Heart left ventricle (tissue), 13 donors: ENCODE measurements around the gene PTGER3.

ENCODE experiments used
- CTCF ChIP-seq, 12 donors: fragments of 200-600 bp; sonication (generic) in 4 of 12; IDR thresholded peaks; one replicate each; pipeline versions ENCODE4 v1.5.0 to v1.8.0; 2018 to 2022; ENCODE audit warnings: antibody characterized with exemption in 12 of 12, mild to moderate bottlenecking in 5 of 12
- POLR2A ChIP-seq, 2 donors: fragments of 450-650 bp; IDR thresholded peaks; one replicate each; pipeline ENCODE4 v1.6.1; 2017; ENCODE audit warnings: antibody characterized with exemption in 2 of 2, mild to moderate bottlenecking in 2 of 2, moderate library complexity in 2 of 2
- donor health status: ischemic (EF 13 %, LVEDD 7.1; RV severe dilation, severe dysfunction).
- donor health status: DM: no; HTN: yes; CAD: no.
- donor health status: DM: no; HTN: no; CAD: no.
- donor health status: ischemic (EF 25% LVEDD 6.9; RV normal size, moderate dysfunction).
- donor health status: ischemic (EF 25% LVEDD 5.7; RV mildly dilated, moderate dysfunction).
- donor health status: ischemic (EF 35%, LVEDD 5.7; RV mildly dilated, moderate dysfunction).
- donor health status: nonischemic (EF 11% LVEDD 7.7; RV severe dilation, severe dysfunction).
- donor health status: DM: yes; HTN: yes; CAD: no.
- donor health status: PGD.
- donor health status: ischemic (EF 29% LVEDD 5.4; RV normal size, mild dysfunction).
- donor health status: nonischemic (EF 23%, LVEDD 6.1; RV moderate dilation, normal function).

- TF ChIP-seq POLR2A (IDR thresholded peaks at IDR 0.05) (no peak), CTCF (IDR thresholded peaks at IDR 0.05) (no peak)
These were observed 18.6 kb downstream of the PTGER3 start for GRCh38 chr1:71028981-71029380.
